GM12878 (cell line): ENCODE measurements around the gene SSUH2.

Source experiments
- RFX5 ChIP-seq: IDR thresholded peaks from 2 replicates; pipeline ENCODE4 v1.6.1; 2011; ENCODE audit warnings: low read depth, low read length, improper control_type of control experiment
- TF ChIP-seq, protein P1 (sequence below): IDR thresholded peaks from 2 replicates; pipeline ENCODE4 v1.6.1; 2011; ENCODE audit warnings: low read depth, low read length, improper control_type of control experiment, borderline replicate concordance

DNA sequence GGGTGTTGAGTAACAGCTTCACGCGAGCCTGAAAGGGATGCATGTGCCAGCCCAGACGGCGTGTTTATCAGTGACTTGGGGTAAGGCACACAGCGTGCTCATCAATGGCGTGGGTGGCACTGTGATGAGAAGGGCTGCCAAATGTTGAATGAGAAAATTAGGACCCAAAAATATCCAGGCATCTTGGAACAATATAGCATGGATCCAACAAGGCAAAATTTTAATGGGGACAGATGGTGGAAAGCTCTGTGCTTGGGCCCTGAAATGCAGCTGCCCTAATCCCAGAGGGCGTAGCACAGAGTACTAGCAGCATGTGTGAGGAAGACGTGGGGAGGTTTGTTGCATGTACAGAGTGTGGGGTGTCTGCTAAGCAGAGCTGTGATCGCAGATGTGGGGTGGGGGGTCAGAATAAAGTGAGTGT, 48.9 kb downstream of the SSUH2 start:
- TF ChIP-seq, protein P1, sequence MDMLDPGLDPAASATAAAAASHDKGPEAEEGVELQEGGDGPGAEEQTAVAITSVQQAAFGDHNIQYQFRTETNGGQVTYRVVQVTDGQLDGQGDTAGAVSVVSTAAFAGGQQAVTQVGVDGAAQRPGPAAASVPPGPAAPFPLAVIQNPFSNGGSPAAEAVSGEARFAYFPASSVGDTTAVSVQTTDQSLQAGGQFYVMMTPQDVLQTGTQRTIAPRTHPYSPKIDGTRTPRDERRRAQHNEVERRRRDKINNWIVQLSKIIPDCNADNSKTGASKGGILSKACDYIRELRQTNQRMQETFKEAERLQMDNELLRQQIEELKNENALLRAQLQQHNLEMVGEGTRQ = no peak
- no peak for TF ChIP-seq RFX5
